ENCODE measurements around the gene RPN2. TPM values are rescaled to one million over a fixed set of nuclear protein-coding genes. Genes with fewer than 3 reads are reported as not detected.
A peak's percentile ranks its signal among the peaks of the same experiment; 100 is the strongest.

RPN2 gene
- total RNA-seq, 6 experiments from 2014 or later = 261 to 304 (median 270) TPM

DNA sequence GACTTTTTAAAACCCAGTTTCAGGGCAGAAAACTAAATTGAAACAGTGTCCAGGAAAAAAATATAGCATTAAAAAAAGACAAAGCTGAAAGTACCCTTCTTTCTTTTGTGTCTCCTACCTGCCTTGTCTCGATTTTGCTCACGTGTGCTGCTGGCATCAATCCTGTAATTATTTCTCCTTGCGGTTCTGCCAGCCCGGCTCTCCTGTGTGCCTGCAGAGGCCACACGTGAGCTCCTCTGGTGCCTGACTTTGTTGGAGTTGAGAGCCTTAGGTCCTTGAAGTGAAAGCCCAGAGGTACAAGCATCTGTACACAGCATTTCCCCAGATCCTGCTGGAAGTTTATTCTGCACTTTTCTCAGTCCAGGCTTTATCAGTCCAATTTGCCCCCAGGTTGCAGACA, 46.0 kb downstream of the RPN2 start:
- no peak for DNase-seq
- no peaks in the 10 kb centered on the region for H3K9me3 Mint-ChIP-seq
- H3K27ac Mint-ChIP-seq = peak overlapping the region; percentile 2; the same call in 1 of the 2 replicates
- H3K4me1 Mint-ChIP-seq (ENCODE audit: low read depth) = peaks cover 39% of the 10 kb centered on the region
- H3K27me3 Mint-ChIP-seq (ENCODE audit: insufficient read depth) = no peaks in the 10 kb centered on the region; the same call in 1 of the 2 replicates
- H3K4me3 Mint-ChIP-seq = no peak overlapping the region
- no peak for TF ChIP-seq CTCF (IDR thresholded peaks at IDR 0.05)
- H3K36me3 Mint-ChIP-seq (ENCODE audit: low read depth) = peaks cover 45% of the 10 kb centered on the region

- H3K27me3 Mint-ChIP-seq (ENCODE audit: insufficient read depth) = no peaks in the 10 kb centered on the region; the same call in 1 of the 2 replicates
- H3K4me1 Mint-ChIP-seq (ENCODE audit: low read depth) = peaks cover 27% of the 10 kb centered on the region
- peak overlapping the region; percentile 17; the same call in 1 of the 2 replicates for H3K27ac Mint-ChIP-seq
- no peak overlapping the region for H3K4me3 Mint-ChIP-seq
- peaks cover 50% of the 10 kb centered on the region for H3K36me3 Mint-ChIP-seq (ENCODE audit: low read depth)
- DNase-seq = no peak
- H3K9me3 Mint-ChIP-seq = no peaks in the 10 kb centered on the region
- no peak for TF ChIP-seq CTCF (IDR thresholded peaks at IDR 0.05)
These were observed 47.8 kb downstream of the RPN2 start for GRCh38 chr20:37226889-37227288.

- no peak overlapping the region for H3K27ac Mint-ChIP-seq
- DNase-seq = no peak
- H3K4me3 Mint-ChIP-seq = no peak overlapping the region
- TF ChIP-seq CTCF (IDR thresholded peaks at IDR 0.05) = no peak
- no peaks in the 10 kb centered on the region; the same call in 1 of the 2 replicates for H3K27me3 Mint-ChIP-seq (ENCODE audit: insufficient read depth)
- H3K36me3 Mint-ChIP-seq (ENCODE audit: low read depth) = peaks cover 49% of the 10 kb centered on the region
- H3K9me3 Mint-ChIP-seq = no peaks in the 10 kb centered on the region
- peaks cover 15% of the 10 kb centered on the region for H3K4me1 Mint-ChIP-seq (ENCODE audit: low read depth)
These were observed 49.0 kb downstream of the RPN2 start for GRCh38 chr20:37228082-37228481.

DNA sequence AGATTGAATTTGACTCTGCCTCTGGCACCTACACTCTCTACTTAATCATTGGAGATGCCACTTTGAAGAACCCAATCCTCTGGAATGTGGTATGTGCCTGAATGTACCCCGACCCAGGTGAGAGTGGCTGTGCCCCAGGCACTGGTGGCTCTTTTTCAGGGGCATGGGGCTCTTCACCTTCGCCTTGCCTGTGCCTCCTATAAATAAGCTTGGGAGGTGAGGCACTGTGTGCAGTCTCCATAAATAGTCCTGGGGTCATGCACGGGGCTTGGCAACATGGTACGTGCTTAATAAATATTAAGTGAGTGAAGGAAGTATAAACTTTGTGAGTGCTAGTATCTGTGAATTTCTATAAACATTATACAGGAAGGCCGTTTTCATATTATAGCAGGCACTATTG, 49.5 kb downstream of the RPN2 start:
- Mint-ChIP-seq H3K9me3 (no peaks in the 10 kb centered on the region), H3K27ac (no peak overlapping the region), H3K4me1 (ENCODE audit: low read depth) (peaks cover 9% of the 10 kb centered on the region), H3K36me3 (ENCODE audit: low read depth) (peaks cover 49% of the 10 kb centered on the region), H3K4me3 (no peak overlapping the region), H3K27me3 (ENCODE audit: insufficient read depth) (no peaks in the 10 kb centered on the region; the same call in 1 of the 2 replicates)
- no peak for DNase-seq
- no peak for TF ChIP-seq CTCF (IDR thresholded peaks at IDR 0.05)

GRCh38 chr20:37229357-37229756, 50.2 kb downstream of the RPN2 start:
- Mint-ChIP-seq H3K36me3 (ENCODE audit: low read depth) (peaks cover 49% of the 10 kb centered on the region), H3K4me3 (no peak overlapping the region), H3K27ac (no peak overlapping the region), H3K9me3 (no peaks in the 10 kb centered on the region), H3K27me3 (ENCODE audit: insufficient read depth) (no peaks in the 10 kb centered on the region; the same call in 1 of the 2 replicates), H3K4me1 (ENCODE audit: low read depth) (peaks cover 6% of the 10 kb centered on the region; the same call in 1 of the 2 replicates)
- no peak for DNase-seq
- no peak for TF ChIP-seq CTCF (IDR thresholded peaks at IDR 0.05)

GRCh38 chr20:37230200-37230599, 51.1 kb downstream of the RPN2 start:
- DNase-seq = no peak
- TF ChIP-seq CTCF (IDR thresholded peaks at IDR 0.05) = no peak
- H3K27me3 Mint-ChIP-seq (ENCODE audit: insufficient read depth) = no peaks in the 10 kb centered on the region; the same call in 1 of the 2 replicates
- H3K36me3 Mint-ChIP-seq (ENCODE audit: low read depth) = peaks cover 41% of the 10 kb centered on the region
- H3K9me3 Mint-ChIP-seq = no peaks in the 10 kb centered on the region
- no peak overlapping the region for H3K4me3 Mint-ChIP-seq
- peaks cover 6% of the 10 kb centered on the region; the same call in 1 of the 2 replicates for H3K4me1 Mint-ChIP-seq (ENCODE audit: low read depth)
- no peak overlapping the region for H3K27ac Mint-ChIP-seq
